GM19035 (cell line): ENCODE measurements around the gene MIOX.

Experiments
- ATAC-seq: cut with Tn5 transposase; IDR thresholded peaks from one replicate; pipeline ENCODE4 v1.9.1; 2021; ENCODE audit not compliant: unreplicated experiment

Gene MIOX

DNA sequence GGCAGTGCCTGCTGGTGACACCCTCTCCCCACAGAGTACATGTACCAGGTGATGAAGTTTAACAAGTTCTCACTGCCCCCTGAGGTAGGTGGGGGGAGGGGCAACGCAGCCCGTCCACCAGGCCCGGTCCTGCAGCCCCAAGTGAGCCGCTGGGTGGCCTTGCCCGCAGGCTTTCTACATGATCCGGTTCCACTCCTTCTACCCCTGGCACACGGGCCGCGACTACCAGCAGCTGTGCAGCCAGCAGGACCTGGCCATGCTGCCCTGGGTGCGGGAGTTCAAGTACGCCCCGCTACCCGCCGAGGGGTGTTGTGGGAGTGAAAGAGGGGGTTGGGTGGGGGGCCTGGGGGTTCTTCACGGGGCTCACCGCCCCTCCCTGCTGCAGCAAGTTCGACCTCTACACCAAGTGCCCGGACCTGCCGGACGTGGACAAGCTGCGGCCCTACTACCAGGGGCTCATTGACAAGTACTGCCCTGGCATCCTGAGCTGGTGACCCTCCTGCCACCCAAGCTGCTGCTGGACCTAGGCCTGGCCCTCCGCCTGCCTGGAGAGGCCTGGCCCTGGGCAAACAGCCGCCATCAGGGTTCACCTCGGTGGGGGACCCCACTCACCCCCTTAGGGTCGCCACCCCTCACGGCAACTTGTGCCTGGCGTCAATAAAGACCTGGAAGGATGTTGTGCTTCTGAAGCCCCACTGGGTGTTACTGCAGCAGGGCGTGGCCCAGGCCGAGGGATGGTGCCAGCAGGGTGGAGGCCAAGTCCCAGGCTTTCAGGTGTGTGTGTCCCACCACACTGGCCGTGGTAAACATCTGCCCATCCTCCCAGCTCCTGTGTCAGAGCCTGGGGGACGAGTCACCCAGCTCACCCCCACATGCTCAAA is 2.9 kb downstream of the MIOX start:
- ATAC-seq: no peak

DNA sequence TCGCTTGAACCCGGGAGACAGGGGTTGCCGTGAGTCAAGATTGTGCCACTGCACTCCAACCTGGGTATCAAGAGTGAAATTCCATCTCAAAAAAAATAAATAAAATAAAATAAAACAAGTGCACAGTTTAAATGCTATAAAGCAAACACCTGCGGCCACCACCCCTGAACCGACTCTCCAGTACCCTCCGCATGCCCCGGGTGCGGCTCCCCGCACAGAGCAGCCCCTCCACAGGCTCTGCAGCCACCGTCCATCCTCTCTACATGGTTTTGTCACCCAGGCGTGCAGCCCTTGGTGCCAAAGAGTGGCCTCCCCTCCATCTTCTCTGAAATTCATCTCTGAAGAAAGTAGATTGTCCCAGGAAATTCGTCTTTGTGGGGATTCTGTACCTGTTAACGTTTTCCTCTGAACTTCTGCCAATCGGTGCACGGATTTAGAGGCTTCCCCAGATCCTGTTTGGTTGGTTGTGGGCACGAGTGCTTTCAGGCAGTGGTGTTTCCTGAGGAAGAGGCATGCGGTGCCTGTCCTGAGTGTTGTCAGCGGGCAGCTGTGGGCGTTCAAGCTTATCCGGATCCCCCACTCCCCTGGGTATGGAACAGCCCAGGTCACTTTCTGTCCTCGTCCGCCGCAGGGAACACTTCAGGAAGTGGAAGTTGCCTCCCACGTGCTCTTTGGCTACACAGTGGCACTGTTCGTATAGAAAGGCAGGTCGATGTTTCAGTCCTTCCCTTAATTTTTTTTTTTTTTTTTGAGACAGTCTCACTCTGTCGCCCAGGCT is 4.1 kb downstream of the MIOX start:
- ATAC-seq: no peak

DNA sequence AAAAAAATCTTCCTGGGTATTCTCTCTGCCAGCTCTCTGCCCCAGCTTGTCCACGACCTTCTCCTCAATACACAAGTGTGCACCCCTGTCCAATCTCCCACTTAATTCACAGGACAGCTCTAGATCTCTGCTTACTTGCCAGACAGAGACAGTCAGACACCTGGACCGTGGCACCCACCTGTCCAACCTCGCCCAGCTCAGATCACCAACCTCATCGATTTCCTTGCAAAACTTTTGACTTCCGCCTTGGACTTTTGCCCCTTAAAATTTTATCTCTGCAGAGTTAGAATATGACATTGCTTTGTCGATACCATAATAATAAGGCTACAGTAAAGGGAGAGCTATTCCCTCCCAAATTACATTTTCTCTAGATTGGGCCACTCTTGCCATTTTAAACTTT is 10.4 kb downstream of the MIOX start:
- no peak for ATAC-seq

DNA sequence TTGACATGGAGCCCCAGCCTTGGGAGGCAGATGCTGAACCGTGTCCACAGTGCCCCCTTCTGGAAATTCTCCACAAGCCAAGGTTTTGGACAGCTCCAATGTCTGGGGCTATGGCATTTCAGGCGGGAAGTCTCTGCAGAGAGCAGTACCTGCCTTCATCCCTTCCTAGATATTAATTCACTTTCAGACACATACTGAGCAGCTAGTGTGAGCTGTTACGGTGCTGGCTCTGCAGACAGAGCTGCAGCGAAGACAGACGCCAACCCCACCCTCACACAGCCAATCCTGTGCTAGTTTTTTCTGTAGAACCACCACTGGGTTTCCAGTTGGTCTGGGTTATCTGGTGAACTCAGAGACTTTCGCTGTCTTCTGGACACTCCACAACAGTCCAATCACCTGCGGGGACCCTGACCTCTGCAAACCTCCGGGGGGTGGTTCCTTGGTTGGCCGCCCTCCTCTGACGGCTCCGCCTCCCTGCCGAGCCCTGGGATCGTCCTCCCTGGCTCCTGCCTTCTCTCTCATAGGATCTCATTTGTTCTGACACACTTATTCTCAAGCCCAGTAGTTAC is 11.7 kb downstream of the MIOX start:
- ATAC-seq: no peak

DNA sequence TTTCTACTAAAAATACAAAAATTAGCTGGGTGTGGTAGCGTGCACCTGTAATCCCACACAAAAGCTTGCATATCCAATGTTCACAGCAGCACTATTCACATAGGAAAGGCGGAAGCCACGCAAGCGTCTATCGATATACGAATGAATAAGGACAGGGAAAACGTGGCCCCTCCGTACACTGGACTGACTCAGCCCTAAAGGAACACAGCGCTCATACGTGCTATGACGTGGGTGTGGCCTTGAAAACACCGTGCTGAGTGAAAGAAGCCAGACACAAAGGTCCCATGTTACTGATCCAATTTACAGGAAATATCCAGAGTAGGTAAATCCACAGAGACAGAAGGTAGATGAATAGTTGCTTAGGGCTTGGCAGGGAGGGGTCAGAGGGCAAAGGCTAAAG is 13.8 kb downstream of the MIOX start:
- no peak for ATAC-seq

DNA sequence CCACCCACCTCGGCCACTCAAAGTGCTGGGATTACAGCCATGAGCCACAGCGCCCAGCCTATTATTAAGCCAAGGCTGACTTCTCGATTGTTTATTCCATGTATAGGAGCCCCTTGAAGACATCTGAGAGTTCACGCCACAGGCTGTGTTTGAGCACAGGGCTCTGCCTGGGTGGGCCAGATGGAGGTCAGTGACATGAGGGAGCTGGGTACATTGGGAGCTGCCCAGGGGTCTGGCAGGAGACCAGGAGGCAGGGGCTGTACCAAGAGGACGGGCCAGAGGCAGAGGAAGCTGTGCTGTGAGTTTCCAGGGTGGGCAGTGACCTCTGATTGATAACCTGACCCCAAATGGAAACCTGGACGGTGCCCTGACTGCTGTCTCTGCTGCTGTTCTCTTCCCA is 15.4 kb downstream of the MIOX start:
- ATAC-seq: no peak

DNA sequence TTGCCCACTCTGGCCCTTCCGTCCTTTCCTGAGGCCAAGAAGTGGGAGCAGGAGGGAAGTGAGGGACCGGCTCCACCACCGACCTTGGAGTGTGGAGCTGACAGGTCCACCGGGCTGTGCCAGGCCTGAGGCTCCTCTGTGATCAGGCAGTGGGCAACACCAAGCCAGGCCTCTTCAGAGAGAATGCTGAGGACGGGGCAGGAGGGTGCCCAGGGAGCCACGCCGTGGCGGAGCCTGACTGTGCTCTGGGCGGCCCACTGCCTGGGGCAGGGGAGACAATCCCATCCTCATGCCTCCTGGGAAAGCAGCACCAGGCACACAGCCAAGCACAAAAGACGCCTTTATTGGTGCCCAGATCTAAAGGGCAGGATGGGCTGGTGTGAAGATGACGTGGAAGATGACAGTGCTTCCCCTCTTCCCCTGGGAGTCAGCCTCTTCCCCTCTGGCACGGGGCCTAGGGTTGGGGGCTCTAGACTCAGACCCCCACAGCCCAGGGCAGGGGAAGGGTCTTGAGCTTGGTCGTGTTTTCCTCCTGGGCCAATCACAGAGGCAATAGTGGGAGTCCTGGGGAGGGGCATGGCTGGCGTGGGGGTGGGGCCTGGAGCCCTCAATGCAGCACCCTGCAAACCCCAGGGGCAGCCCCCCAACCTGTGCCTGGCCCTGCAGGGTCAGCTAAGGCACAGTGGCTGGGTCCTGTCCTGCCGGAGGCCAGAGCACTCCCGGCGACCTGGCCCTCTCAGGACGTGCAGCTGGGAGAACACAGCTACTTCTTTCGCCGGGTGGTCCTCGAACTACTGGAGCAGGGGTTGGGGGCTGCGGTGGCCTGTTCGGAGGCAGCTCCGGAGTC is 16.2 kb downstream of the MIOX start:
- no peak for ATAC-seq

DNA sequence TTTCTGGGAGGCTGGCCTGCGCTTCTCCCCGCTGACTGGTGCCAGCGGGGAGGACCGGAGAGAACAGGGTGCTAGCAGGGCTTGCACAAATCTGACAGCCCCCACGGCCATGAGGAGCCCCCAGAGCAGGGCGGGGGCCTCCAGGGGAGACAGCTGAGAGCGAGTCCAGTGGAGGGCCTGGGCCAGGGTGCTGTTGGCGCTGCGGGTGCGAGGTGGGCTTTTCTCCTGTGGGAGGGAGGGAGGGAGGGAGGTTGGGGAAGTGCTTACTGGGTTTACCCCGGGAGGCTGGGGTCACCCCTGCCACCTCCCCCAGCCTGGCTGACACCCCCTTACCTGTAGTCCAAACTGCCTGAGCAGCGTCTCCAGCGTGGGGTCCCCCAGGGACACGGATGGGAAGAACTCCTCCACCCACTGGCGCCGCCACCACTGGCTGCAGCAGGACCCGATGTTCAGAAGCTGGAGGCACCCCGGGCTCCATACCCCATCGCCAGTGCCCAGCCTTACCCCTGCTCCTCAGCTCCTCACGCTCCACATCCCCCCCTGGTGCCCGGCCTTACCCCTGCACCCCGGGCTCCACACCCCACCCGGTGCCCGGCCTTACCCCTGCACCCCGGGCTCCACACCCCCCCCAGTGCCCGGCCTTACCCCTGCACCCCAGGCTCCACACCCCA is 17.0 kb downstream of the MIOX start:
- no peak for ATAC-seq

DNA sequence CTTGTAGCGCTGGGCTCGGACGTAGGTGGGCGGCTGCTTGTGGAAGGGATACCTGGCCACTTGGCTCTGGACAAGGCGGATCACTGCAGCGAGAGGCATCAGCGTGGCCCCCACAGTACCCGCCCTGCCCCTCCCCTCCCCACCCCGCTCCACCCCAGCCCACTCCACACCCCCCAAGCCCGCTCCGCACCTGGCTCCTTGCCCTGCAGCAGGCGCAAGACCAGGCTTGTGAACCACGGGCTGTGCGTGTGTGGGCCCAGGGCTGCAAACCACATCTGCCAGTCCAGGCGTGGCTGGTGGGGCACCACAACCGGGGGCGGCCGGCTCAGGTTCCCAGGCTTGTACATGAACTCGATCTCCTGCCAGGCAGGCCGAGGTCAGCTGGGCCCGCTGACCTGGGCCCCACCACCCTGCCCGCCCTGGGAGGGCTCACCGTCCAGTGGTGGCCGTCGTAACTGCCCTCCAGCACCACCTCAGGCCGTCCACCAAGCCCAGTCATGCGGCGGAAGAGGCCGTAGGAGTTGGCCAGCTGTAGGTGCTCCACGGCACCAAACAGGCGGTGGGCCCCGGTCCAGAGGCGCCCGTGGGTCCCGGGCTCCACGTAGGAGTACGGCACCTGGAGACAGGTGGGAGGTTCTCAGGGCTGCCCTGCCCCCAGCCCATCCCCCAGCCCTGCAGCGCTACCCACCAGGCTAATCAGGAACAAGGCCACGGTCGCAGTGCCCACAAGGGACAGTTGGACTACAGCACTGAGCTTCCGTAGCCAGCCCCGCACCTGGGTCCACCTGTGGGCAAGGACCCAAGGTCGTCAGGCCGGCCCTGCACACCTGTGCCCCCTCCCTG is 17.9 kb downstream of the MIOX start:
- ATAC-seq: no peak

DNA sequence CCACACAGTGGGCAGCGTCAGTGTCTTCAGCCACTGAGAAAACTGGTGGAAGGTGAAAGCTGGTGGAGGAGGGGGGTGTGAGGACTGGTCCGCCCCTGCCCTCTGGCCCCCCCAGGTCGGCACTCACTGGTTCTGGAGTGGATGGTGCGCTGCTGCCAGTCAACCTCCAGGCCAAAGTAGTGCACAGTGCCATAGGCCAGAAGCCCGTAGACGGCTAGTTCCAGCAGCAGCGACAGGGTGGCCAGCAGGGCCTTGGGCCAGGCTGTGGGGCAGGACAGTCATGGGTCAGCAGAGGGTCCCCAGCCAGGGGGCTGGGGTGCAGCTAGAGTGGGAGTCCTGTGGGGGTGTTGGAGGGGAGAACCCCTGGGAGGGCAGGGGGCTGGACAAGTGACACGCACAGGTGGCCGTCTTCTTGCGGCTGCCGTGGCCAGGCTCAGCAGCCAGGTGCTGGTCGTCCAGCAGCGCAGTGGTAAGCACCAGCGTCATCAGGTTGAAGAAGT is 18.7 kb downstream of the MIOX start:
- no peak for ATAC-seq

DNA sequence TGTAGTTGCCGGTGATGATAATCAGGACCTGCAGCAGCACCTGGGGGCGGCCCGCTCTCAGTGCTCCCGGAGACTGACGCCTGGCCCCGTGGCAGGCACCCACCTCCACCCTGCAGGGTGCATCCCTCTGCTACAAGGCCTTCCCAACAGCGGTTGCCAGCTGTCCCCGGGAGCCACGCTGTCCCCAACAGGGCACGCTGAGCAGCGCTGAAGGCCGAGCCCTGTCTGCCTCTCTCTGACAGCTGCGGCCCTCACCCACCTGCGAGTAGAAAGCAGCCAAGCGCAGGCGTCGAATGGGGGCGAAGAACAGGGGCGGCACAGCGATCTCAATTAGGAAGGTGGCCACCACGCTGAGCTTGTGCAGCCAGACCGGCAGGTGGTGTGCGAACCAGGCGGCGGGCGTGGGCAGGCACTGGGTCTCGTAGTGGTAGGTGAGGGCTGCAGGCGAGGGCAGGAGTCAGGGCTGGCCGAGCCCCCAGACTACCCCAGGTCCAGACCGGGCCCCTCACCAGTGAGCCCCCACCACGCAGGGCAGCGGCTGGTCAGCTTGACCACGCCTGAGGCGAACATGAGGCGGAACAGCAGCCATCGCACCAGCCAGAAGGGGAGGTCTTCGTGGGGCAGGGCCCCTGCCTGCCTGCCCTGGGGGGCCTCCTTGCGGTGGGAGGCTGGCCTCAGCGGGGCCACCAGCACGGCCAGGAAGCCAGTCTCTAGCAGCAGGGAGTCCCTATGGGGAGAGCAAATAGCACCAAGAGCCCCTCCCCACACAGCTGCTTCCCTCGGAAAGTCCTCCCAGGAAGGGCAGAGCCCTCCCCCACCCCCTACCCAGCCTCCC is 19.3 kb downstream of the MIOX start:
- no peak for ATAC-seq

DNA sequence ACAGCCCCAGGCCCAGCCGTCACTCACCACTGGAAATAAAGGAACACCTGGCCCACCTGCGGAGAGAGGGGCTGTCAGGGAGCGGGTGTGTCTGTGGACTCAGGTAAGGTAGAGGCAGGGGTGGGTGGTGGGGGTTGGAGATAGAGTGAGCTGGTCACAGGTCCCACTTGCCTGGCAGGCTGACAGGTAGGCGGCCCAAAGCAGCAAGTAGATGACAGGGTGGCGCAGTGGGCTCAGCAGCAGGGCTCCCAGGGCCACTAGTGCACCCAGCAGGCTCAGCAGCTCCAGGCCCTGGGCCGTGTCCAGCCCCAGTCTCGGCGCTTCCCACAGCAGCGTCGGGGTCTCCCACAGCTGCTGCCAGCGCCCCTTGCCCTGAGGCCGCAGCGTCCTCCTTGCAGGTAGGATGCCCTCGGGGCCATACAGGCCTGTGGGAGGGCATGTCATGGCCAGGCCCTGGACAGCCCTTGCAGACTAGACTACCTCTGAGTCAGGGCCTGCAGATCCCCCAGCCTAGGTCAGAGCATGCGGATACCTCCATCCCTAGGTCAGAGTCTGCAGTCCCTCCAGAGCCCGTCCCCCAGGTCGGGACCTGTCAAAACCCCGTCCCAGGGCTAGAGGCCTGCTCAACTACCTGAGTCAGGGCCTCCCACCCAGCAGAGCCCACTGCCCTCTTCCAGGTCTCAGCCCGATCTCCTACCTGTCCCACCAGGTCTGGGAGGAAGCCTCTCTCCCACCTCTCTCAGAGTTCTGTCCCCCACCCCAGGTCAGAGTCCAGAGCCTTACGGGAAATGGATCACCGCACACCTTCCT is 20.2 kb downstream of the MIOX start:
- ATAC-seq: peak; percentile 8

DNA sequence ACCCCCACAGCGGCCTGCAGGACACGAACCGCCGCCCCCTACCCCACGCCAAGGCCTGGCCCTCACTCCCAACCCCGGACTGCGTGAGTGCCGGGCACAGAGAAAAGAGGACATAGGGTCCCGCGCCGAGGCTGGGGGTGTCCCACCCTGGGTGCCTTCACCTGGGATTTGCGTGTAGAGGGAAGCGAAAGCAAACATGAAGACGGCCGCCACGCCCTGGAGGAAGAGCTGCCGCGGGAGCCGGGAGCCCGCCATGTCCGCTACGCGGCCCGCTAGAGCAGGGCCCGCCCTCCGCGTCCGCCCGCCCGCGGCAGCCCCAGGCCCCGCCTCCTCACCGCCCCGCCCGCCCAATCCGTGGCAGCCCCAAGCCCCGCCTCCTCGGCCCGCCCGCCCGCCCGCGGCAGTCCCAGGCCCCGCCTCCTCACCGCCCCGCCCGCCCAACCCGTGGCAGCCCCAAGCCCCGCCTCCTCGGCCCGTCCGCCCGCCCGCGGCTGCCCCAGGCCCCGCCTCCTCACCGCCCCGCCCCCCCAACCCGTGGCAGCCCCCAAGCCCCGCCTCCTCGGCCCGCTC is 20.8 kb downstream of the MIOX start, which contains the start of gene LMF2:
TSS of gene LMF2 (minus strand) at position 282 of the 570 bp plus-strand sequence. CDS start at position 255, 27 bp downstream.
- ATAC-seq: peak; percentile 58

DNA sequence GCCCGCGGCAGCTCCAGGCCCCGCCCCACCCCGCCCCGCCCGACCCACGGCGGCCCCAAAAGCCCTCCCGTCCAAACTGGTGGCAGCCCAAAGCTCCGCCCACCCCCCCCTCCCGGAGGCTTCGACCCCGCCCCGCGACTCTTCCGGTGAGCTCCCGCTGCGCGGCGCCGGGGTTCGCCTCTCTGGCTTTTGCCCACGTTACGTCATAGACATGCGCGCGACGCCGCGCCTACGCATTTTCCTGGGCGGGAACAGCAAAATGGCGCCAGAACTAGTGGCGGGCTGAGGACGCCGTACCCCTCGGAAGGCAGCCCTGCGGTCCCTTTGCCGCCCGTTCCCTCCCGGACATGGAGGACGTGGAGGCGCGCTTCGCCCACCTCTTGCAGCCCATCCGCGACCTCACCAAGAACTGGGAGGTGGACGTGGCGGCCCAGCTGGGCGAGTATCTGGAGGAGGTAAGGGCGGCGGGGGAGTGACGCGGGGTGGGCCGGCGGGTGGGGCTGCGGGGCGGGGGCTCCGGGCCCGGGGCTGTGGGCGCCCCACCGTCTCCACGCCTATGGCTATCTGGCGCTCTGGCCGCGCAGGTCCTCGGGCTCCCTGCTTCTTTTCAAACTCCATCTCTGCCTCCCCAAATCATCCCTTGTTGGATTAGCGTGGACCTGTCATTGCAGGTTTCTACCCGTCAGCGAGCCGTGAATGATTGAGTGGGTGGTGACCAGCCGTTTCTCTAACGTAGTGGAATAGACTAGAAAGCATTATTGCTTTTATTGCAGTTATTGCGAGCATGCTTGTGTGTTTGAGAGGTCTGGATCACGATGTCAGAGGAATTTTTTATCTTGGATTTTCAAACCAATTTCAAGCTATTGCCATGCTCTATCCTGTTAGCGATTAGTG is 21.6 kb downstream of the MIOX start, which contains the start of gene NCAPH2:
TSS of gene NCAPH2 (plus strand) at position 234 of the 894 bp plus-strand sequence. CDS start at position 348, 114 bp downstream.
- ATAC-seq: peak; percentile 69

DNA sequence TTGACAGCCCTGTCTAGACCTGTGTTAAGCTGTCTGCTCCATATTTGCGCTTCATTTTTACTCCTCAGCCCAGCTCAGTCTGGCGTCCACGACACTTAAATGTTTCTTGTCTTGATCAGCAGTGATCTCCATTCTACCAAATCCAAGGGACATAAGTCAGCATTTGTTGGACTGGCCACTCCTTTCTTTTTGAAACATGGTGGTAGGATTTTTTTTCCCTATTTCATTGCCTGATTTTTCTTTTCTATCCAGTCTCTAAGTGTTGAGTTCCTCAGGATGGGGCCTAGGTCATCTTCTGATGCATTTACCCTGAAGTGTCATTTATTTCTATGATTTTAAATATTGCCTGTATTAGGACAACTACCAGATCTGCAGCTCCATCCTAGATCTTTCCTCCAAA is 22.2 kb downstream of the MIOX start:
- no peak for ATAC-seq

DNA sequence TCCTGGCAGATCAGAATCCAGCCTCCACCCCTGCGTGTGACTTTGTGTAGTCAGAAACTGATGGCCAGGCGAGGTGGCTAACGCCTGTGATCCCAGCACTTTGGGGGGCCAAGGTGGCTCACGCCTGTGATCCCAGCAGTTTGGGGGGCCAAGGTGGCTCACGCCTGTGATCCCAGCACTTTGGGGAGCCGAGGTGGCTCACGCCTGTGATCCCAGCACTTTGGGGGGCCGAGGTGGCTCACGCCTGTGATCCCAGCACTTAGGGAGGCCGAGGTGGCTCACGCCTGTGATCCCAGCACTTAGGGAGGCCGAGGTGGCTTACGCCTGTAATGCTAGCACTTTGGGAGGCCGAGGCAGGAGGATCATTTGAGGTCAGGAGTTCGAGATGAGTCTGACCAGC is 26.5 kb downstream of the MIOX start:
- no peak for ATAC-seq
